ENCODE data around the gene NOL3. TPM values are rescaled to one million over a fixed set of nuclear protein-coding genes. Genes with fewer than 3 reads are reported as not detected.
A peak's percentile ranks its signal among the peaks of the same experiment; 100 is the strongest.
"Not testable (repeated sequence)": the region's sequence is repeated elsewhere in the genome, so short reads cannot be mapped to it uniquely, and the experiment has no call there.

NOL3 gene
- 10.1 and 27.1 TPM in 2 replicates for total RNA-seq (ENCODE audit: low replicate concordance)

GRCh38 chr16:67170168-67170948 lies at the start of gene NOL3:
Gene NOL3, plus strand, starts transcription at chr16:67170538.
- peak; percentile 85 for DNase-seq (ENCODE audit: low read depth)
- no peak for TF ChIP-seq CTCF (IDR thresholded peaks at IDR 0.05; ENCODE audit: insufficient read depth, low read length)
- H3K4me3 ChIP-seq (ENCODE audit: low read depth, low read length): peak within 1 kb of the TSS; percentile 65

DNA sequence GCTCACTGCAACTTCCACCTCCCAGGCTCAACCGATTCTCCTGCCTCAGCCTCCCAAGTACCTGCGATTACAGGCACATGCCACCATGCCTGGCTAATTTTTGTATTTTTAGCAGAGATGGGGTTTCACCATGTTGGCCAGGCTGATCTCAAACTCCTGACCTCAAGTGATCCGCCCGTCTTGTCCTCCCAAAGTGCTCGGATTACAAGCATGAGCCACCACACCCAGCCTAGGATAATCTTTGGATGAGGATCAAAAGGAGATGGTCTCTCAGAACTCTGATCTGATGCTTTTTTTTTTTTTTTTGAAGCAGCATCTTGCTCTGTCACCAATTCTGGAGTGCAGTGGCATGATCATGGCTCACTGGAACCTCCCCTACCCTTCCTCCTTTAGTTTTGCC lies 47.5 kb upstream of the NOL3 start:
- not testable (repeated sequence) for DNase-seq (ENCODE audit: low read depth); H3K4me3 ChIP-seq (ENCODE audit: low read depth, low read length)

GRCh38 chr16:67128417-67128816 lies 41.9 kb upstream of the NOL3 start:
- no peak overlapping the region for H3K4me3 ChIP-seq (ENCODE audit: low read depth, low read length)
- TF ChIP-seq CTCF (IDR thresholded peaks at IDR 0.05; ENCODE audit: insufficient read depth, low read length): no peak
- DNase-seq (ENCODE audit: low read depth): no peak

- H3K4me3 ChIP-seq (ENCODE audit: low read depth, low read length): no peak overlapping the region
- TF ChIP-seq CTCF (IDR thresholded peaks at IDR 0.05; ENCODE audit: insufficient read depth, low read length): no peak
- DNase-seq (ENCODE audit: low read depth): no peak
Measured at GRCh38 chr16:67128887-67129286, 41.5 kb upstream of the NOL3 start.

DNA sequence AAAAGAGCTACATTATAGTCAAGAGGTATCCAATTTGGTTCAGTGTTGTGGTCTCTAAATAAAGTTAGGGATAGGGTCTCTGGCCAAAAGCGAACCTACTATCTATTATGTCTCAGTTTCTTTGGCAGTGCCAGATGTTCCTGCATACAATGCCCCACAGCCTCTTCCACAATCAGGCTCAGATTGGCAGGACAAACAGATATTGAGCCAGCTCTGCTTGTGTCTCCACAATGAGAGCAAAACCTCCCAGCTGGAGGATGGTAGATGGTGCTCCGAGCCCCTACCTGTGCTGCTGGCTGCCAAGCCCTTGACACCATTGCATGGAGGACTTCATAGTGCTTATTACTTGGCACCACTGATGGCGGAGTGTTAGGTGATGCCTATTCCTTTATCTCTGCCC lies 40.9 kb upstream of the NOL3 start:
- no peak for DNase-seq (ENCODE audit: low read depth)
- H3K4me3 ChIP-seq (ENCODE audit: low read depth, low read length): no peak overlapping the region
- TF ChIP-seq CTCF (IDR thresholded peaks at IDR 0.05; ENCODE audit: insufficient read depth, low read length): no peak

DNA sequence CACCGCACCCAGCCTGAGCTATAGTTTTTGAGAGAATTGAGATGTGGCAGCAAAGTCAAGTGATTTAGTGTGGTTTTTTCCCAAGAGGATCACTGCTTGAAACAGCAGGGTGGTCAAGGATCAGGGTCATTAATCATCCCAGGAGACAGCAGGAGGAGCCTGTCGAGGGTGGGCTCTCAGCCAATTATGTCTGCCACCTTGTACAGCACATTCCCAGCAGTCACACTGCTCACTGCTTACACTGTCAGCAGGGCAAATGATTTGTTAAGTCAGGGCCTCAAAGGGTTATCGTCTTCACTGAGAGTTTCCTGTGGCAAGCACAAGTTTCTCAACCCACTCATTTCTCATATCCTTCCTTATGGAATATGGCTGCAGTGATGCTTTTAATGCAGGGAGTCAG lies 32.7 kb upstream of the NOL3 start:
- DNase-seq (ENCODE audit: low read depth): peak; percentile 12

DNA sequence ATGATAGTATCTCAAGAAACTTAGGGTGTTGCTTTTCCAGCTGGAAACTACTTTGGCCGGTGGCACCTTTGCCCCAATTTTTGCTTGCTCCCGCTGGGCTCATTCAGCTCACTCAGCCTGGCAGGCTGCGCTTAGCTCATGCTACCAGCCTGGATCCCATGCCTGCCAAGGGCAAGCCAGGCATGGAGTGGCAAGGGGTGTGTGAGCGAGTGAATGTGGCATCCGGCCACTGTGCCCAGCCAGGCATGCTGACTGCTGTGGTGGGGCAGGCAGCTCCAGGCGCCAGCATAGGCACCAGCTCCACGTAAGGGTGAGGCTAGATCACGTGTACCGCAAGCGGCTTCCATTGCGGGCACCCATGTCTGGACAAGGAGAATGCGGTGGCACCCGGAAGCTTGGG lies 28.9 kb upstream of the NOL3 start:
- TF ChIP-seq CTCF (IDR thresholded peaks at IDR 0.05; ENCODE audit: insufficient read depth, low read length): no peak
- H3K4me3 ChIP-seq (ENCODE audit: low read depth, low read length): no peak overlapping the region

More for the DNA sequence above, 32.7 kb upstream of the NOL3 start:
- no peak for TF ChIP-seq CTCF (IDR thresholded peaks at IDR 0.05; ENCODE audit: insufficient read depth, low read length)
- H3K4me3 ChIP-seq (ENCODE audit: low read depth, low read length): no peak overlapping the region

More for the DNA sequence above, 28.9 kb upstream of the NOL3 start:
- DNase-seq (ENCODE audit: low read depth): no peak

All from fibroblast of the aortic adventitia (primary cell).